ENCODE results near the gene TTBK1. TPM values are rescaled to one million over a fixed set of nuclear protein-coding genes. Genes with fewer than 3 reads are reported as not detected.

TTBK1 gene
- total and polyA plus RNA-seq, 9 donors, result under 0.01 to 0.17 (median 0.05) TPM

- Histone ChIP-seq H3K27me3 (ENCODE audit: control insufficient read depth, insufficient read depth, low read length) (peaks cover 37% of the 10 kb centered on the region), H3K27ac (ENCODE audit: low read length) (no peak overlapping the region), H3K4me3 (ENCODE audit: low read length) (no peak overlapping the region), H3K36me3 (ENCODE audit: control insufficient read depth, insufficient read depth, low read length) (no peaks in the 10 kb centered on the region), H3K9me3 (replicated peaks; ENCODE audit: control insufficient read depth, low read depth, low read length) (no peaks in the 10 kb centered on the region), H3K4me1 (ENCODE audit: control insufficient read depth, insufficient read depth, low read length) (peaks cover 9% of the 10 kb centered on the region)
- WGBS (ENCODE audit: insufficient coverage), result 56% methylated on average over 8 of the region's 8 CpGs
- DNase-seq, result no peak
These were observed 60.6 kb downstream of the TTBK1 start for GRCh38 chr6:43303751-43304331.

- WGBS (ENCODE audit: insufficient coverage), result 100% methylated on average over 1 of the region's 3 CpGs
- peaks cover 13% of the 10 kb centered on the region for H3K4me1 ChIP-seq (ENCODE audit: control insufficient read depth, insufficient read depth, low read length)
- H3K9me3 ChIP-seq (replicated peaks; ENCODE audit: control insufficient read depth, low read depth, low read length), result no peaks in the 10 kb centered on the region
- DNase-seq, result no peak
- peaks cover 36% of the 10 kb centered on the region for H3K27me3 ChIP-seq (ENCODE audit: control insufficient read depth, insufficient read depth, low read length)
- H3K36me3 ChIP-seq (ENCODE audit: control insufficient read depth, insufficient read depth, low read length), result no peaks in the 10 kb centered on the region
- H3K4me3 ChIP-seq (ENCODE audit: low read length), result no peak overlapping the region
- H3K27ac ChIP-seq (ENCODE audit: low read length), result no peak overlapping the region
These were observed 61.1 kb downstream of the TTBK1 start for GRCh38 chr6:43304361-43304760.

- peaks cover 31% of the 10 kb centered on the region for H3K27me3 ChIP-seq (ENCODE audit: control insufficient read depth, insufficient read depth, low read length)
- no peaks in the 10 kb centered on the region for H3K9me3 ChIP-seq (replicated peaks; ENCODE audit: control insufficient read depth, low read depth, low read length)
- peaks cover 13% of the 10 kb centered on the region for H3K4me1 ChIP-seq (ENCODE audit: control insufficient read depth, insufficient read depth, low read length)
- H3K36me3 ChIP-seq (ENCODE audit: control insufficient read depth, insufficient read depth, low read length), result no peaks in the 10 kb centered on the region
- DNase-seq, result no peak
- no CpG with 5 or more reads among the region's 2 CpGs for WGBS (ENCODE audit: insufficient coverage)
- H3K4me3 ChIP-seq (ENCODE audit: low read length), result no peak overlapping the region
- H3K27ac ChIP-seq (ENCODE audit: low read length), result no peak overlapping the region
These were observed 61.6 kb downstream of the TTBK1 start for GRCh38 chr6:43304882-43305281.

GRCh38 chr6:43306086-43306485, 62.8 kb downstream of the TTBK1 start:
- no peak overlapping the region for H3K27ac ChIP-seq (ENCODE audit: low read length)
- H3K36me3 ChIP-seq (ENCODE audit: control insufficient read depth, insufficient read depth, low read length), result no peaks in the 10 kb centered on the region
- H3K27me3 ChIP-seq (ENCODE audit: control insufficient read depth, insufficient read depth, low read length), result peaks cover 23% of the 10 kb centered on the region
- no peak for DNase-seq
- H3K4me1 ChIP-seq (ENCODE audit: control insufficient read depth, insufficient read depth, low read length), result peaks cover 13% of the 10 kb centered on the region
- H3K9me3 ChIP-seq (replicated peaks; ENCODE audit: control insufficient read depth, low read depth, low read length), result no peaks in the 10 kb centered on the region
- no CpG with 5 or more reads among the region's 7 CpGs for WGBS (ENCODE audit: insufficient coverage)
- no peak overlapping the region for H3K4me3 ChIP-seq (ENCODE audit: low read length)

GRCh38 chr6:43307451-43308100, 64.3 kb downstream of the TTBK1 start:
- no peak overlapping the region for H3K27ac ChIP-seq (ENCODE audit: low read length)
- 71% methylated on average over 4 of the region's 5 CpGs for WGBS (ENCODE audit: insufficient coverage)

GRCh38 chr6:43308101-43308989, 65.1 kb downstream of the TTBK1 start, which contains the start of gene CRIP3:
CRIP3 (minus strand) TSS chr6:43308826; CDS start chr6:43308792, 34 bp downstream.
- no peaks in the 10 kb centered on the region for H3K36me3 ChIP-seq (ENCODE audit: control insufficient read depth, insufficient read depth, low read length)
- no peaks in the 10 kb centered on the region for H3K9me3 ChIP-seq (replicated peaks; ENCODE audit: control insufficient read depth, low read depth, low read length)
- H3K27ac ChIP-seq (ENCODE audit: low read length), result no peak within 1 kb of the TSS
- peaks cover 17% of the 10 kb centered on the region for H3K27me3 ChIP-seq (ENCODE audit: control insufficient read depth, insufficient read depth, low read length)
- H3K4me1 ChIP-seq (ENCODE audit: control insufficient read depth, insufficient read depth, low read length), result peaks cover 13% of the 10 kb centered on the region
- WGBS (ENCODE audit: insufficient coverage), result 6% methylated on average over 34 of the region's 39 CpGs
- peak within 1 kb of the TSS; percentile 35 for H3K4me3 ChIP-seq (ENCODE audit: low read length)
- DNase-seq, result peak; percentile 78

More at GRCh38 chr6:43307451-43308100, 64.3 kb downstream of the TTBK1 start:
- peaks cover 13% of the 10 kb centered on the region for H3K4me1 ChIP-seq (ENCODE audit: control insufficient read depth, insufficient read depth, low read length)
- no peaks in the 10 kb centered on the region for H3K36me3 ChIP-seq (ENCODE audit: control insufficient read depth, insufficient read depth, low read length)
- H3K9me3 ChIP-seq (replicated peaks; ENCODE audit: control insufficient read depth, low read depth, low read length), result no peaks in the 10 kb centered on the region
- no peak for DNase-seq
- peaks cover 17% of the 10 kb centered on the region for H3K27me3 ChIP-seq (ENCODE audit: control insufficient read depth, insufficient read depth, low read length)
- no peak overlapping the region for H3K4me3 ChIP-seq (ENCODE audit: low read length)

GRCh38 chr6:43308990-43309477, 65.8 kb downstream of the TTBK1 start:
- WGBS (ENCODE audit: insufficient coverage), result 40% methylated on average over 4 of the region's 9 CpGs
- H3K36me3 ChIP-seq (ENCODE audit: control insufficient read depth, insufficient read depth, low read length), result no peaks in the 10 kb centered on the region
- no peaks in the 10 kb centered on the region for H3K9me3 ChIP-seq (replicated peaks; ENCODE audit: control insufficient read depth, low read depth, low read length)
- peaks cover 17% of the 10 kb centered on the region for H3K27me3 ChIP-seq (ENCODE audit: control insufficient read depth, insufficient read depth, low read length)
- H3K4me1 ChIP-seq (ENCODE audit: control insufficient read depth, insufficient read depth, low read length), result peaks cover 13% of the 10 kb centered on the region
- no peak overlapping the region for H3K27ac ChIP-seq (ENCODE audit: low read length)
- peak overlapping the region; percentile 35 for H3K4me3 ChIP-seq (ENCODE audit: low read length)
- DNase-seq, result no peak

GRCh38 chr6:43310134-43310533, 66.9 kb downstream of the TTBK1 start:
- no CpG with 5 or more reads among the region's 2 CpGs for WGBS (ENCODE audit: insufficient coverage)
- Histone ChIP-seq H3K9me3 (replicated peaks; ENCODE audit: control insufficient read depth, low read depth, low read length) (no peaks in the 10 kb centered on the region), H3K27me3 (ENCODE audit: control insufficient read depth, insufficient read depth, low read length) (peaks cover 17% of the 10 kb centered on the region), H3K4me1 (ENCODE audit: control insufficient read depth, insufficient read depth, low read length) (peaks cover 13% of the 10 kb centered on the region), H3K27ac (ENCODE audit: low read length) (no peak overlapping the region), H3K4me3 (ENCODE audit: low read length) (no peak overlapping the region), H3K36me3 (ENCODE audit: control insufficient read depth, insufficient read depth, low read length) (no peaks in the 10 kb centered on the region)
- DNase-seq, result no peak

GRCh38 chr6:43310624-43311023, 67.3 kb downstream of the TTBK1 start:
- H3K36me3 ChIP-seq (ENCODE audit: control insufficient read depth, insufficient read depth, low read length), result no peaks in the 10 kb centered on the region
- H3K4me1 ChIP-seq (ENCODE audit: control insufficient read depth, insufficient read depth, low read length), result peaks cover 13% of the 10 kb centered on the region
- H3K27ac ChIP-seq (ENCODE audit: low read length), result no peak overlapping the region
- peaks cover 17% of the 10 kb centered on the region for H3K27me3 ChIP-seq (ENCODE audit: control insufficient read depth, insufficient read depth, low read length)
- no peaks in the 10 kb centered on the region for H3K9me3 ChIP-seq (replicated peaks; ENCODE audit: control insufficient read depth, low read depth, low read length)
- no peak for DNase-seq
- H3K4me3 ChIP-seq (ENCODE audit: low read length), result no peak overlapping the region

- peaks cover 13% of the 10 kb centered on the region for H3K4me1 ChIP-seq (ENCODE audit: control insufficient read depth, insufficient read depth, low read length)
- no peak overlapping the region for H3K4me3 ChIP-seq (ENCODE audit: low read length)
- DNase-seq, result no peak
- no peaks in the 10 kb centered on the region for H3K9me3 ChIP-seq (replicated peaks; ENCODE audit: control insufficient read depth, low read depth, low read length)
- H3K27ac ChIP-seq (ENCODE audit: low read length), result no peak overlapping the region
- H3K27me3 ChIP-seq (ENCODE audit: control insufficient read depth, insufficient read depth, low read length), result peaks cover 17% of the 10 kb centered on the region
- WGBS (ENCODE audit: insufficient coverage), result 36% methylated on average over 2 of the region's 3 CpGs
- H3K36me3 ChIP-seq (ENCODE audit: control insufficient read depth, insufficient read depth, low read length), result no peaks in the 10 kb centered on the region
These were observed 68.4 kb downstream of the TTBK1 start for GRCh38 chr6:43311666-43312065.
